ENCODE measurements around the gene C4orf50.

DNA sequence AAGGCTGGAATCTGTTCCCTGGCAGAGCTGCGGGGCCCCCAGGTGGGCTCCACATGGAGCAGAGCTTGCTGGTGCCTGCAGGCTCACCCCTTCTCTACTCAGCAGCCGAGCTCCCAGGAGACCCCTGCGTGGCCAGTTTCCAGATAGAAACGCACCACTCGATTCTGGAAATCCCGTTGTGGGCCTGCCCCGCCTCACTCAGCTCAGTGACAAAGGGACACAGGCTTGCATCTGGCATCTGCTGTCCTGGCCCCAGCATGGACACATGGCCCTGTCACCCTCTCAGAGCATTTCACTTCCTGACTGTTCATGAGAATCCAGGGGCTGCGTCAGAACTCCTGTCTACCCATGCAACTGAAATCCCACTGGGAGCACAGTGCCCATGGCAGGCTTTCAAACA is 20.5 kb upstream of the C4orf50 start:
- no peak for TF ChIP-seq CTCF (IDR thresholded peaks at IDR 0.05; ENCODE audit: low read length)
- no peak for TF ChIP-seq EZH2 (IDR thresholded peaks at IDR 0.05; ENCODE audit: borderline replicate concordance, low read length)

Data from OCI-LY1 (cell line).